Skeletal muscle satellite cell (primary cell): Measurements from ENCODE around the gene TMPRSS6.

ENCODE experiments used
- H3K27me3 ChIP-seq: 2 replicates; pipeline ENCODE4 v1.7.0; 2013; ENCODE audit warnings: low read length; ENCODE audit not compliant: control insufficient read depth, insufficient read depth
- H3K36me3 ChIP-seq: 2 replicates; pipeline ENCODE4 v1.7.0; 2013; ENCODE audit warnings: mild to moderate bottlenecking, control low read depth, low read length; ENCODE audit not compliant: insufficient read depth
- H3K4me1 ChIP-seq: 2 replicates; pipeline ENCODE4 v1.7.0; 2013; ENCODE audit warnings: low read length; ENCODE audit not compliant: control insufficient read depth, insufficient read depth
- H3K4me2 ChIP-seq: 2 replicates; pipeline ENCODE4 v1.7.0; 2013; ENCODE audit warnings: mild to moderate bottlenecking, low read length
- H3K4me3 ChIP-seq: 2 replicates; pipeline ENCODE4 v1.7.0; 2013; ENCODE audit warnings: low read length
- H3K9ac ChIP-seq: 2 replicates; pipeline ENCODE4 v1.7.0; 2013; ENCODE audit warnings: mild to moderate bottlenecking, low read depth, low read length, moderate library complexity
- H3K9me3 ChIP-seq: replicated peaks from 2 replicates; pipeline ENCODE4 v1.7.0; 2013; ENCODE audit warnings: mild to moderate bottlenecking, control low read depth, low read length

Gene TMPRSS6

GRCh38 chr22:37107816-37108621 lies 1.5 kb downstream of the TMPRSS6 start:
- peaks cover 25% of the 10 kb centered on the region for H3K27me3 ChIP-seq
- no peak overlapping the region for H3K4me3 ChIP-seq
- no peaks in the 10 kb centered on the region for H3K4me1 ChIP-seq
- H3K36me3 ChIP-seq, result no peaks in the 10 kb centered on the region
- no peaks in the 10 kb centered on the region for H3K9me3 ChIP-seq
- no peak overlapping the region for H3K4me2 ChIP-seq
- no peak overlapping the region for H3K9ac ChIP-seq

GRCh38 chr22:37105990-37106389 lies 3.5 kb downstream of the TMPRSS6 start:
- Histone ChIP-seq H3K27me3 (peaks cover 43% of the 10 kb centered on the region), H3K4me1 (no peaks in the 10 kb centered on the region), H3K9ac (no peak overlapping the region), H3K9me3 (no peaks in the 10 kb centered on the region), H3K4me3 (no peak overlapping the region), H3K36me3 (no peaks in the 10 kb centered on the region), H3K4me2 (no peak overlapping the region)

GRCh38 chr22:37105154-37105553 lies 4.4 kb downstream of the TMPRSS6 start:
- no peaks in the 10 kb centered on the region for H3K9me3 ChIP-seq
- no peaks in the 10 kb centered on the region for H3K4me1 ChIP-seq
- H3K36me3 ChIP-seq, result no peaks in the 10 kb centered on the region
- no peak overlapping the region for H3K9ac ChIP-seq
- no peak overlapping the region for H3K4me3 ChIP-seq
- H3K4me2 ChIP-seq, result no peak overlapping the region
- H3K27me3 ChIP-seq, result peaks cover 51% of the 10 kb centered on the region

GRCh38 chr22:37103656-37104452 lies 5.7 kb downstream of the TMPRSS6 start:
- Histone ChIP-seq H3K27me3 (peaks cover 59% of the 10 kb centered on the region), H3K4me2 (no peak overlapping the region), H3K4me3 (no peak overlapping the region), H3K9ac (no peak overlapping the region), H3K36me3 (no peaks in the 10 kb centered on the region), H3K4me1 (no peaks in the 10 kb centered on the region), H3K9me3 (no peaks in the 10 kb centered on the region)

- no peaks in the 10 kb centered on the region for H3K36me3 ChIP-seq
- H3K9me3 ChIP-seq, result no peaks in the 10 kb centered on the region
- H3K4me1 ChIP-seq, result no peaks in the 10 kb centered on the region
- no peak overlapping the region for H3K4me3 ChIP-seq
- H3K9ac ChIP-seq, result no peak overlapping the region
- H3K4me2 ChIP-seq, result no peak overlapping the region
- H3K27me3 ChIP-seq, result peaks cover 66% of the 10 kb centered on the region
These were observed 6.4 kb downstream of the TMPRSS6 start for GRCh38 chr22:37103151-37103550.

- no peak overlapping the region for H3K9ac ChIP-seq
- H3K4me1 ChIP-seq, result no peaks in the 10 kb centered on the region
- H3K27me3 ChIP-seq, result peaks cover 81% of the 10 kb centered on the region
These were observed 8.0 kb downstream of the TMPRSS6 start for GRCh38 chr22:37101311-37102066.

GRCh38 chr22:37100589-37101127 lies 8.9 kb downstream of the TMPRSS6 start:
- Histone ChIP-seq H3K4me3 (no peak overlapping the region), H3K36me3 (no peaks in the 10 kb centered on the region), H3K9ac (no peak overlapping the region), H3K27me3 (peaks cover 88% of the 10 kb centered on the region), H3K9me3 (no peaks in the 10 kb centered on the region), H3K4me2 (no peak overlapping the region), H3K4me1 (no peaks in the 10 kb centered on the region)

More at GRCh38 chr22:37101311-37102066, 8.0 kb downstream of the TMPRSS6 start:
- H3K4me3 ChIP-seq, result no peak overlapping the region
- H3K4me2 ChIP-seq, result no peak overlapping the region
- H3K36me3 ChIP-seq, result no peaks in the 10 kb centered on the region
- H3K9me3 ChIP-seq, result no peaks in the 10 kb centered on the region

- Histone ChIP-seq H3K9me3 (no peaks in the 10 kb centered on the region), H3K4me3 (no peak overlapping the region), H3K27me3 (peaks cover 93% of the 10 kb centered on the region), H3K4me2 (no peak overlapping the region), H3K9ac (no peak overlapping the region), H3K36me3 (no peaks in the 10 kb centered on the region), H3K4me1 (no peaks in the 10 kb centered on the region)
These were observed 10.4 kb downstream of the TMPRSS6 start for GRCh38 chr22:37098976-37099591.

GRCh38 chr22:37097346-37097745 lies 12.2 kb downstream of the TMPRSS6 start:
- Histone ChIP-seq H3K4me3 (no peak overlapping the region), H3K4me2 (no peak overlapping the region), H3K27me3 (peaks cover 78% of the 10 kb centered on the region), H3K9ac (no peak overlapping the region), H3K9me3 (no peaks in the 10 kb centered on the region), H3K4me1 (no peaks in the 10 kb centered on the region), H3K36me3 (no peaks in the 10 kb centered on the region)

- Histone ChIP-seq H3K4me2 (no peak overlapping the region), H3K4me3 (no peak overlapping the region), H3K9me3 (no peaks in the 10 kb centered on the region), H3K4me1 (no peaks in the 10 kb centered on the region), H3K36me3 (no peaks in the 10 kb centered on the region), H3K27me3 (peaks cover 71% of the 10 kb centered on the region), H3K9ac (no peak overlapping the region)
These were observed 14.4 kb downstream of the TMPRSS6 start for GRCh38 chr22:37095113-37095512.

GRCh38 chr22:37094239-37094638 lies 15.3 kb downstream of the TMPRSS6 start:
- H3K27me3 ChIP-seq, result peaks cover 72% of the 10 kb centered on the region
- H3K4me3 ChIP-seq, result no peak overlapping the region
- H3K4me2 ChIP-seq, result no peak overlapping the region
- no peaks in the 10 kb centered on the region for H3K36me3 ChIP-seq
- H3K9me3 ChIP-seq, result no peaks in the 10 kb centered on the region
- no peaks in the 10 kb centered on the region for H3K4me1 ChIP-seq
- no peak overlapping the region for H3K9ac ChIP-seq
